Hypothalamus (tissue), 51 donors: Measurements from ENCODE around the gene LCN6.
A peak's percentile ranks its signal among the peaks of the same experiment; 100 is the strongest.

ENCODE experiments used
- DNase-seq, 51 donors: peaks; one replicate each; lab custom pipeline; 2025; lab: John Stamatoyannopoulos, UW

The LCN6 gene

DNA sequence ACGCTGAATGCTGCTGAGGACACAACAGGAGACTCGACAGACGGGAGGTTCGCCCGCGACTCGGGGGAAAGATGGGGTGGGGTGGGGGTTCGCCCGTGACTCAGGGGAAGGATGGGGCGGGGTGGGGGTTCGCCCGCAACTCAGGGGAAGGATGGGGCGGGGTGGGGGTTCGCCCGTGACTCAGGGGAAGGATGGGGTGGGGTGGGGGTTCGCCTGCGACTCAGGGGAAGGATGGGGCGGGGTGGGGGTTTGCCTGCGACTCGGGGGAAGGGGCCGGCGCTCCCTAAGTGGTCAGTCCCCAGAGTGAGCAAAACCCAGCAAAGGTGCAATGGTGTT, 2.2 kb downstream of the LCN6 start:
- DNase-seq, result no peak

DNA sequence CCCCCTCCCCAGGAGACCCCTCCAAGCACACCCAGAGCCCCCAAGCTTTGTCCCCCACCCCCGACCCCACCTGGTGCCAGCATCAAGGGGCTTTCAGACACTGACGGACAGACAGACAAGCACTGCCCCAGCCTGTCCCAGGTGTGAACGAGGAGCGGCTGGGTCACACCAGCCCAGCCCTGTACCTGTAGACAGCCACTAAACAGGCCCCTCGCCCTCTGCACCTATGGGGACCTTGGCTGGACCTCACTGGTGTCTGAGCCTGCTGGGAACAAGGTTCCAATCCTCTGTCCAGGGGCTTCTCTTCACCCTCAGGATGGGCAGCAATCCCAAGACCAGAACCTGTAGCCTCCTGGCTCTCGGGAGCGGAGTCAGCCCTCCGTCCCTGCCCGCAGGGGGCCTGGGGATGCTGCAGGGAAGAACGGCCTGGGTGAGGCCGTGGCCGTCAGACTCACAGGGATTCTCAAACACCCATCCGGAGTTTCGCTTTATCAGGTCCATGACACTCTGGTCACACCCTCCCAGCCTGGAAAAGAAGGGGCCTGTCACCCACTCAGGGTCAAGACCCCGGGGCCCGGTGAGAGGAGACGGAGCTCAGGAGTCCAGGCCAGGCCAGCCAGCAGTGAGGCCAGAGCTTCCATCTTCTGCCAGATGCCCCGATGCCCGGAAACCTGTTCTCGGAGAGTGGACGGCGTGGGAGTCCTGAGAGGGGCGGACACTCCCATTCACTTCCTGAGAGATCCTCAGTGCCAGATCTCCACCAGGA, 2.8 kb downstream of the LCN6 start:
- no peak for DNase-seq

DNA sequence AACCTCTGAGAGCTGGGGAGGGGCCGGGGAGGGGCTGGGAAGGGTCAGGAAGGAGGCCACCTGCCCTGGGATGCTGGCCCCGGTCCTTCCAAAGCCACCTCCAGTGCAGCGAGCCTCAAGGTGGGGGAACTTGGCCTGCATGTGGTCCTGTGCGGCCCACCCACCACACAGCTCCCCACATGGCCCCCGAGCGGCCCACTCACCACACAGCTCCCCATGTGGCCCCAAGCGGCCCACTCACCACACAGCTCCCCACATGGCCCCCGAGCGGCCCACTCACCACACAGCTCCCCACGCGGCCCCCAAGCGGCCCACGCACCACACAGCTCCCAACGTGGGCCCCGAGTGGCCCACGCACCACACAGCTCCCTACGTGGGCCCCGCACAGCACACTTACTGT, 3.6 kb downstream of the LCN6 start:
- no peak for DNase-seq

DNA sequence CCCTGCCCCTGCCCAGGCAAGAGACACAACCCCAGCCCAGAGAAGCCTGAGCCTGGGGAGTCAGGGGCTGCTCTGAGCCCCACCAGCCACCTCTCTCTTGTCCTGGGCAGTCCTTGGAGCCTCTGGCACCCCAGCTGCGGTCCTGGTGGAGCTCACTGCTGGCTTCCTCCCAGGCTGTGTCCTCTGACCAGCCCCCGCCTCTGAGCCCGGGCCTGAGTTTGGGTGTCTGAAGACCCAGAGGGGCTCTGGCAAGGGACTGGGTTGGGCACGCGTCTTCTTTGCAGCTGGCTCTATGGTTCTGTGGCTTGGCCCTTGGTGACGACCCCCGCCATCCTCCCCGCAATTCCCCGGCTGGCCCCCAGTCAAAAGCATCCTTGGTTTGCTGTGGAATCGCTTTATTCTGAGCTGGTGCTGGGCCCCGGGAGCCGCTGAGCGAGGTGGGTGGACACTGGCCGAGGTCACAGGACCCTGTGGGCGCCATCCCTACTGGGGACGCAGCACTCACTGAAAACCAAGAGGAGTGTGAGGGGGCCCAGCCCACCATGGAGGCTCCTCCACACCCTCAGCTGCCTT, 4.6 kb downstream of the LCN6 start:
- no peak for DNase-seq

DNA sequence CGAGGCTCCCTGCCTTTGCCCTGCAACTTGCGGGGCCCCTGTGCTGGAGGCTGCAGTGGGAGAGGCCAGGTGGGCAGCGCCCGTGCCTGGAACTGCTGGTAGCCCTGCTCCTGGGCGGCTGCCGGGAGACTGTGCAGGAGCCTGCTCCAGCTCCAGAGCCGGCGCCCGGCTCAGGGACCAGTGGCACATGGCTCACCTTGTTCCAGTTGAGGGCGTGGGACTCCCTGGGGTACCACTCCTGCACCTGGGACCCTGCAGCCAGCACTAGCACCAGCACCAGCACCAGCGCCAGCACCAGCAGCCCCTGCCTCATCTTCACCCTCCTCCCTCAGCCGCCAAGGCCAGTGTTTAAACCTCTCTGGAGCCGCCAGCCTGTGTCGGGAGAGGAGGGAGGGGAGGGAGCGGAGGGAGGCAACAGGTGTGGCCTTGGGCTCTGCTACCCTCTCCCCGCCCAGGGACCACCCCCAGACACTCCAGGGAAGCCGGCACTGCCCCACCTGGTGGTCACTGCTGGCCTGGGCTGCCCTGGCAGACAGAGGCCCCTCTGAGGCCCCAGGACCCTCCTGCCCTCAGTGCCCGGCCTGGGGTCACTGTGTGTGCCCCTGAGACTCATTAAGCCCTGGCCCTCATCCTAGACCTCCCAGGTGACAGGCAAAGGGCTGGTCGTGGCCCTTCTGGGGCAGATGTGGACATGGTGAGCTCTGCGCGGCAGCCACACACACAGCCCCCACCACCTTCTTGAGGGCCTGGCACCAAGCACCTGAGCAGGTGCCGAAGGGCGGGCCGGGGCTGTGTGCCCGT, 5.5 kb downstream of the LCN6 start, which contains the start of gene LCN10:
Gene LCN10 (minus strand): TSS at position 350 of the 801 bp plus-strand sequence. CDS start 37 bp downstream, at position 313.
- DNase-seq, result no peak

DNA sequence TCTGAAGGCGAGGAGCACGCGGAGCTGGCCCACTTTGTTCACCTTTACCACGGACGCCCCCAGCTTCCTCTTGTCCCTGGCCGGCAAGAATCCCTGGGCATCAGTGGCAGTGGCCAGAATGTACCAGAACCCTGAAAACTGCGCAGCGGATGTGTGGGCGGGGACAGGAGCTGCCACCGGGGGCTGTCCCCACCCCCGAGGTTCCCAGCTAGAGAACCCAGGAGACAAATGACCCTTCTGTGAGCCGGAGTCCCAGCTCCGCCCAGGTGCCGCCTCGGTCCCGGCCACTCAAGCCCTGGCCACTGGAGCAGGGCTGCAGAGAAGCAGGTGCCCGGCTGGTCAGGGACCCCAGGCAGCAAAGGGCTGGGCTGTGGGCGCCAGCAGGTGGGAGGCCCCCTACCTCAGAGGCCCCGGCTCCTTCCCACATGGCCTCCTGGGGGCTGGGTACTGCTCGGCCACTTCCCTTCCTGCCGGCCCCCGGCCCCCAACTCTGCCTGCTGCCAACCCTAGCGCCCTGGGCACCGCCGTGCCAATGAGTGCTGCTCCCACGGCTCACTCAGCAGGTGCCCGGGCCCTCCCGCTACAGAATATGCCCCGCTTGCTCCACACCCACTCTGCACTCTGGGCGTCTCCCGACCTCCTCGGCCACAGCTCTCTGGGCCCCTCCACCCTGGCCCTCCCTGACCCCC, 6.3 kb downstream of the LCN6 start:
- DNase-seq, result no peak

DNA sequence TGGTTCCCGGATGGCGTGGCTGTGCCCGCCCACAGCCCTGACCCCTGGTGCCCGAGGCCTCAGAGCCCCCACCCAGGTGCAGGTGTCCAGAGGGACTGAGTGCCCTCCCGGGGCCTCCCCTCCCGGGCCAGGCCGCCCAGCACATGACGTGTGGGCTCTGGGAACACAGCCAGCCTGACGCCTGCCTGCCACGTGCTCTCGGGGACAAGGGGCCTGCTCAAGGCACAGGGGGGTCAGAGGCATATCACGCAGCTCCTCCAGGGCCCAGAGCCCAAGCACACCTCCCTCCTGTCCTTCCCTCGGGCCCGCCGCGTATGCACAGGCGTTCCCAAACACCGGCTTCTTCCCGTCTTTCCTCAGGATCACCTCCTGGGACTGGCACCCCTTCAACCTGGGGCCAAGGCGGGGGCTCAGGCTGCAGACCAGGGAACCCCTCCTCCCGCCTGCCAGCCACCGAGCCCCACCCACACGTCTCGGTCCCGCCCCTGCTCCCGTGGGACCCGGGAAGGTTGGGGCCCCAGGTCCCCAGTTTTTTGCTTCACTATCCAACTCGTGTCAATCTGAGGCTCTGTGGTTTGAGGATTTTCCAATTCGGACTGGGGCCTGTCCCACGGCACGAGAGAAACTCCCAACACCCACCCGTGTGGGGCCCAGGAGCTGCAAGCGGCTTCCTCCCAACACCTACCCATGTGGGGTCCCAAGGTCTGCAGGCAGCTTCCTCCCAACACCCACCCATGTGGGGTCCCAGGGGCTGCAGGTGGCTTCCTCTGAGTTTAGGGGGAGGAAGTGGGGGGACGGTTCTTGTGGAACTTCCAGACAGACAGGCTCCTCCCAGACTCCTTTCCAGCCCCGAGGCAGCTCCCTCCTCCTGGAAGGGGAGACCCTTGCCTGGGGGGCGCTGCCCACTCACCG, 7.1 kb downstream of the LCN6 start:
- DNase-seq, result peak in 13 of 51 donors; percentile 10 to 51 (median 31)

DNA sequence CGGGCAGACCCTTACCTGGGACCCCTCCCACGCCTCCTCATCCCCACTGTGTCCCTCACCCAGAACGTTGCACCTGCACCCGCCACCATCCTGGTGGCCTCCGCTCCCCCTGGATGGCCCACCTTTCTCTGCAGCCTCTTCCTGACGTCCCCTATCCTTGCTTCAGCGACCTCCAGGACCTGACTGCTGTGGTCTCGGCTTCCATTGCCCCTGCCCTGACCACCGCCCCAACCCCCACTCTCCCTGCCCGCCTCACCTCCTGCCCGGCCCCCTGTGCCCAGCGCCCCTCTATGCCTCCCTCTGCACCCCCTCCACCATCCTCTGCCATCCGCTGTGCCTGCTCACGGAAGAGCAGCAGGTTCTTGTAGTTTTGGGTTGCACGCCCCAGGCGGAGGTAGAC, 7.8 kb downstream of the LCN6 start:
- DNase-seq, result no peak

DNA sequence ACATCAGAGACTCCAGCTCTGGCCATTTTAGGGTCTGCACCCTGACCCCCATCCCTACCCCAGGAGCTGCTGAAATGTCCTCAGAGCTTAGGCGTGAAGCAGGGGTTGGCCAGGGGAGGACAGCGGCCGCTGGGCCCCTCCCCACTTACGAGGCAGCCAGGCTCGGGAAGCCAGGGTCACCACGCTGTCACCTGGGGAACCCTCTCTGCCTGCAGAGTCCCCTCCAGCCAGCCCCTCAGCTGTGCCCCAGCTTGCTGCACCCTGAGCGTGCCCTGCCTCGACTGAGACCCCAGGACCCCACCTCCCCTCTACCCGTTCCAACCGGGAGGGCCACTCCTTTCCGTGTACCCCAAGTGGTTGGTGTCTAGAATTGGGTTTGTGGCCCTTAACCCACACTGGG, 8.3 kb downstream of the LCN6 start:
- no peak for DNase-seq

DNA sequence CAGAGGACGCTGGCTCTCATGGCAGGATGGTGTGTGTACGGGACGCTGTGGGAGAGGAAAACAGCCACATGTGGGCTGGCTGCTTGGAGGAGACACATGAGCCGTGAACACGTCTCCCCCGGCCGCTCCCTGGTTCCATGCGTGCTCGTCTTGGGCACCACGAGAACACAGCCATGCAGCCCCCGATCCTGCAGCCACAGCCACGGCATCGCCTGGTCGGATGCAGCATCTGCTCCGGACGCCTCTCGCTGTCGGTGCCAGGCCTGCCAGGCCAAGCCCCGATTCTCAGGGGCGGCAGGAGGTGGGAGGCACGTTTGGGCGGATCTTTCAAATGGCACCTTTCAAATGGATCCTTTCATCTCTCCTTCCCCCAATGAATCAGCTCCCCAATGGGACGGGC, 8.8 kb downstream of the LCN6 start:
- DNase-seq, result no peak

DNA sequence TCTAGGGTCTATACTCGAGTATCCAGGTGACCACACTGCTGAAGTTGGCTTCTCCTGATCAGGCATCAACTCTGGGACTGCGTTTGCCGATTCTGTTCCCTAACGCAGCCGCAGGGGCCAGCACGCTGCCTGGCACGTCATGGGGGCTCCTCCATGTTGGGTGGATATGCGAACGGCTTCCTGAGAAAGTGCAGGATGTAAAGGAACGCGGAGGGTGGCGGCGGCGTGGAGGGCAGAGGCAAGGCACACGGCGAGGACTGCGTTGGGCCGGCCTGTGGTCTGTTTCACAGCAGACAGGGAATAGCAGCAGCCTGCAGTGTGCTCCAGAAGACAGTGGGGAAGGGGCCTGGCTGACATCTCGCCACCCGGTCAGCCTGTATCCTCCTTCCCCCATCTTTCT, 9.4 kb downstream of the LCN6 start:
- DNase-seq, result no peak

DNA sequence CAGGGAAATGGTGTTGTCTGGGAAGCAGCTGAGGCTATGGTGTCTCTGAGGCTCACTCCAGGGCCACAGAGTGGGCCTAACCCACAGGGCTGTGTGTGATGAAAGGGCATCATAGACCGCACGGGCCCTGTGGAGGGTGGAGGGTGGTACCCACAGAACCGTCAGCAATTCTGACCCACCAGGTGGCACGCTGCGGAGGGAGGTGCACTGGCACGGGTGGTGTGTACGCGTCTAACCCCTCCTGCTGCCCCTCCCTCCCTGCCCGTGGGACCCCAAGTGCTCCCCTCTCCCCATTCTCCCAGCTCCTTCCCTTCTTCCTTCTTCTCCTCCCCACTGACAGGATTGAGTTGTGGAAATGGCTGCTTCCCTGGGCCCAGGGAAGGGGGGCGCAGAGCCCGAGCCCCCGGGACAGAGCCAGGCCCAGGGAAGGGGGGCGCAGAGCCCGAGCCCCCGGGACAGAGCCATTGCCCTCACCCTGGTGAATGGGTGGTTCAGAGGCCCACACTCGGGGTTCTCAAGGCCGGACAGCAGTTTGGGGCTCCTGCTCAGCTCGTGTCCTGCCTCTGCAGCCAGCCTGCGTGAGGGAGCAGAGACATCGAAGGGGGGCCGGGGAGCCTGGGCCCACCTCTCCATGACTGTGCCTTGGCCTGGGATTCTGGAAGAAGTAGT, 12.4 kb downstream of the LCN6 start:
- DNase-seq, result no peak

DNA sequence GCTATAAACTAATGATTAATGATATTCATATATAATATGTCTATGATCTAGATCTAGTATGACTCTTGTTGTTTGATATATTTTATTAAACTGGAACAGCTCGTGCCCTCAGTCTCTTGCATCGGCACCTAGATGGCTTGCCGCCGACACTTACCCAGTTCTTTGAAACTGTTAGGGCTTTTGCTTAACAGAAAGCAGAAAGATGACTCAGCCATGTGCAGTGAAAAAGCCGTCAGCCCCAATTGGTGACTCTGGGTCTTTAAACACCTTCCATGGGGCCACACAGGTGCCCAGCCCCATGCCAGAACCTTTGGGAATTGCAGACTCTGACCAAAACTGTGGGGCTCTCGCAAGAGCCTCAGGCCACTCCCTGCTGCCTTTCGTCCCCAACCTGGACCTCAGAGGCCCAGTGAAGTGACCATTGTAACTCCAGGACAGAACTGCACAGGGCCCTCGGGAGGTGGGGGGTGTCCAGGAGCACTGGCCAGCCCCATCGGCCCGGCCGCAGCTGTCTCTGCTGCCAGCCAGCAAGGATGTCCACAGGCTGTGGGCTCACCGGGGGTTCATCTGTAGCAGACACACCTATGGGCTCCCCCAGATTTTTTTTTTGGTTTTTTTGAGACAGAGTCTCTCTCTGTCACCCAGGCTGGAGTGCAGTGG, 13.4 kb downstream of the LCN6 start:
- DNase-seq, result no peak

DNA sequence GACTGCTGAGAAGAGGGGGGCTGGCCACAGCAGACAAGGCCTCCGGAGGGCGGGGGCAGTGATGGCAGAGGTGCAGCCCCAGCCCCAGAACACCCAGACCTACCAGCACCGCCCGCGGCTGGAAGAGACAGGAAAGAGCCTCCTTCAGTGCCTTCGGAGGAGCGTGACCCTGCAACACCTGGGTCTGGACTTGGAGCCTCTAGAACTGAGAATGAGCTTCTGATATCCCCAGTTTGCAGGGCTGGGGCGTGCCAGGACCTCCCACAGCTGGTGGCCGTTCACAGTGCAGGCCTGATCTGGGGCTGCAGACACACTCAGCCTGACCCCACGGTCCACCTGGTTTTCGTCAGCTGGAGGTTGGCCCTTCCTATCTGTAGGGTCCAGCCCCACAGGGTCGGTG, 14.7 kb downstream of the LCN6 start:
- DNase-seq, result no peak

DNA sequence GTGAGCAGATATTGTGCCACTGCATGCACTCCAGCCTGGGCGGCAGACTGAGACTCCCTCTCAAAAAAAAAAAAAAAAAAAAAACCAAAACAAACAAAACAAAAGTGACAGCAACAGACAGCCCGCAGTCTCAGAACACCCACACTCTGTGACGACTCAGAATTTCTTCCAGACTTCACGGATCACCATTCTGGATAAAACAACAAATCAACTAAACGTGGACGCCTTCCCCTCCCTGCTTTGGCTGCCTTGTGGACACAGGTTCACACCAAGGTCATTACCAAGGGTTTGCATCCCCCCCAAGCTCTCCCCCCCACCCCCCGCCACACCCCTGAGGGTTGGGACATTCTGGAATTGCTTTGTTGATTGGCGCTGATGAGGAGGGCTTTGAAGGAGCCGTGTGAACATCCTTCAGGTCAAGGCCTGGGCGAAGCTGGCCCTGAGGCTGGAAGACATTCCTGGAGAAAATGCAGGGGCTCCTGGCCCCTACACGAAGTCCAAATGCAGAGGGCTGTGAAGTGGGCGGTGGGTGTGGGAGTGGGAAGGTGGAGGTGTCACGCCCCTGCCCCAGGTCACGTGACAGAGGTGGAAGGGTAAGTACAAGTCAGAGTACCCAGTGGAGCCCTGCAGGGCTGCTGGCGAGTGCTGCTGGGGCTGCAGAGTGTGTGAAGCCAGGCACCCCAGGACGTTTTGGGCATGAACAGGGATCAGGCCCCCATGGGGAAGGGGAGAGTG, 15.7 kb downstream of the LCN6 start:
- DNase-seq, result no peak

DNA sequence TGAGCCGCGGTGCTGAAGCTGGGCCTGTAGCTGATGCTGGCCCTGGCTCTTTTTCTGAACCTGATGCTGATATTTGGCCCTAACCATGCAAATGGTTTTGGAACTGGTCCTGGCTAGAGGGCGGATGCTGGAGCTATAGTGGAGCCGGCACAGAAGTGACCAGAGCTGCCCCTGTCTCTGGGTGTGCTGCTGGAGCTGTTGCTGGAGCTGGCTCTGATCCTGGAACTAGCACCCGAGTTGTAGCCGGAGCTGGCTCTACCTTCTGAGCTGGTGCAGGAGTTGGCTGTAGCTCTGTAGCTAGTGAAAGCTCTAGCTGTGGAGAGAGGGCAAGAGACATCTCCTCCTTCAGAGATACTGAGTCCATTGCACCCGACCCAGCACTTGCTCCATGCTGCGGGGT, 18.4 kb downstream of the LCN6 start:
- DNase-seq, result no peak

DNA sequence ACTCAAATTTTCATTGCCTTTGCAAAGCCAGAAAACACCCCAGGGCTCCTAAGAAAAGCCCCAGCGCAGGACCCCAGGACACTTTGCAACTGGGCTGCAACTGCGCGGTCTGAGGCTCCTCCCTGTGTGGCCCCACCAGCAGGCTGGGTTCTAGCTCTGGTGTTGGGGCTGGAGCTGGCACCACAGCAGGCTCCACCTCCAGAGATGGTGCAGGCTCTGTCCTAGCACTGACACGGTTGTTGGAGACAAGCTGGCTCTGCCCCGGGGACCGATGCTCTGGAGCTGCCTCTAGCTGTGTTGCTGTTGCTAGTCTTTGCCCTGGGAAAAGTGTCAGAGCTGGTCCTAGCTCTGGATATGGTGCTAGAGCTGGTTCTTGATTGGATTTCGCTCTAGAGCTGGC, 19.2 kb downstream of the LCN6 start:
- DNase-seq, result no peak

DNA sequence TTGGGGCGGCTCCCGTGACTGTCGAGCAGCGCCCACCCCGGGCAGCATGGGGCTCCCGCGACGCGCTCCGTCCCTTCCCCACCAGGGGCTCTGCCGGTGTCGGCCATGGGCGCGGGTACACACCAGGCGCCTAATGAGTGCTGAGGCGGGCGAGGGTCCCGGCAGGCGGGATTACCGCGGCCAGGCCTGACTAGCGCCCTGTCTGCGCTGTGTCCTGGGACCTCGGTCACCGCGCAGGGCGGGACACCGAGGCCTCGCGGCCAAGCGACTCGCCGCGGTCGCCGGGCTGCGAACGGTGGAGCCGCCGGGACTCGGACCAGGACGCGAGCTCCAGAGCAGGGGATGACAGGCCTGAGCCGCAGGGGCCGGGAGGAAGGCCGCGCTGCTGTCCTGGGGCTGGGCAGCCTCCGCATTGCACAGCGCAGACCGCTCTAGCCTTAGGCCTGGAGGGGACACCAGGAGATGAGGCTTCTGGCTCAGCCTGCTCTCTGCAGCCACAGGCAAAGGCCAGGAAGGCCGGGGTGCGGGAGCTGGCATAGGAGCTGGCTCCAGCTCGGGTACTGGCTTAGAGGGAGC, 19.7 kb downstream of the LCN6 start:
- DNase-seq, result peak in 7 of 51 donors; percentile 13 to 60 (median 44)
